ENCODE results near the gene GRIK3.

Gene GRIK3

GRCh38 chr1:36835017-36835695, 199.2 kb downstream of the GRIK3 start (continued):
- no peak for TF ChIP-seq ZNF555 (tag by site-specific recombination; conservative IDR thresholded peaks at IDR 0.05)
- TF ChIP-seq ZFP41 (tag by site-specific recombination; IDR thresholded peaks at IDR 0.05; ENCODE audit: borderline replicate concordance) = no peak
- no peak for TF ChIP-seq ZNF654 (tag by site-specific recombination; IDR thresholded peaks at IDR 0.05; ENCODE audit: low read depth)
- no peak for TF ChIP-seq GLI2 (tag by site-specific recombination; IDR thresholded peaks at IDR 0.05; ENCODE audit: borderline replicate concordance, low read depth)
- no peak for TF ChIP-seq ZNF221 (tag by site-specific recombination; IDR thresholded peaks at IDR 0.05; ENCODE audit: borderline replicate concordance)
- TF ChIP-seq SETDB1 (IDR thresholded peaks at IDR 0.05; ENCODE audit: insufficient read length, low read length) = no peak
- TF ChIP-seq ZNF433 (tag by site-specific recombination; IDR thresholded peaks at IDR 0.05; ENCODE audit: low read depth) = no peak

DNA sequence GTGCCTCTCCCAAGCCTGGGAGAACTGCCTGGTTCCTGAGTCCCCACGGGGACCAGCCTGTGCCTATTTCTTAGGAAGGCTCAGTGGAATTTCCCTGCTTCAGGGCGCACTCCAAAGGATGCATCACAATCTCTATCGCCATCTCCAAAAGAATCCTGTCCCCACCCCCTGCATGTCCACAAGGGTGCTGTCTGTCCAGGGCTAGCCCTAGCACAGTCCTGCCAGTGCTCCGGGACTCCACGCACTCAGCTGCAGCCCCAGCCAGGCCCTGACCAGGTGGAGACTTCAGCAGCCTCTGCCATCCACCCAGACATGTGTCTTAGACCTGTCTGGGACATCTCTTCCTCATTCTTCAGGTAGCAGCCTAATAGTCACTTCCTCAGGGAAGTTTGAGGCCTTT, 199.7 kb downstream of the GRIK3 start:
- no peaks in the 10 kb centered on the region for H3K4me1 ChIP-seq (ENCODE audit: control insufficient read depth, insufficient read depth, low read length)
- no peak overlapping the region for H3K27ac ChIP-seq (ENCODE audit: extremely low read depth, low read depth, low read length)
- CTCF ChIA-PET = no interaction called here
- no peaks in the 10 kb centered on the region for H3K9me3 ChIP-seq (ENCODE audit: control insufficient read depth, insufficient read depth, low read depth, low read length)
- POLR2A ChIA-PET = no interaction called here
- H3K4me3 ChIP-seq (ENCODE audit: low read depth, low read length) = no peak overlapping the region
- H3K36me3 ChIP-seq (ENCODE audit: control insufficient read depth in 2 of 2, insufficient read depth in 1 of 2, low read length in 2 of 2) = no peaks in the 10 kb centered on the region
- no peak for TF ChIP-seq ZNF664 (tag by site-specific recombination; IDR thresholded peaks at IDR 0.05)
- no peak for TF ChIP-seq TRIM28 (IDR thresholded peaks at IDR 0.05; ENCODE audit: borderline replicate concordance, low read length)
- no peak for TF ChIP-seq ZNF311 (tag by site-specific recombination; IDR thresholded peaks at IDR 0.05; ENCODE audit: borderline replicate concordance)
- no peak for TF ChIP-seq ZNF416 (tag by site-specific recombination; IDR thresholded peaks at IDR 0.05)
- TF ChIP-seq, protein P1, sequence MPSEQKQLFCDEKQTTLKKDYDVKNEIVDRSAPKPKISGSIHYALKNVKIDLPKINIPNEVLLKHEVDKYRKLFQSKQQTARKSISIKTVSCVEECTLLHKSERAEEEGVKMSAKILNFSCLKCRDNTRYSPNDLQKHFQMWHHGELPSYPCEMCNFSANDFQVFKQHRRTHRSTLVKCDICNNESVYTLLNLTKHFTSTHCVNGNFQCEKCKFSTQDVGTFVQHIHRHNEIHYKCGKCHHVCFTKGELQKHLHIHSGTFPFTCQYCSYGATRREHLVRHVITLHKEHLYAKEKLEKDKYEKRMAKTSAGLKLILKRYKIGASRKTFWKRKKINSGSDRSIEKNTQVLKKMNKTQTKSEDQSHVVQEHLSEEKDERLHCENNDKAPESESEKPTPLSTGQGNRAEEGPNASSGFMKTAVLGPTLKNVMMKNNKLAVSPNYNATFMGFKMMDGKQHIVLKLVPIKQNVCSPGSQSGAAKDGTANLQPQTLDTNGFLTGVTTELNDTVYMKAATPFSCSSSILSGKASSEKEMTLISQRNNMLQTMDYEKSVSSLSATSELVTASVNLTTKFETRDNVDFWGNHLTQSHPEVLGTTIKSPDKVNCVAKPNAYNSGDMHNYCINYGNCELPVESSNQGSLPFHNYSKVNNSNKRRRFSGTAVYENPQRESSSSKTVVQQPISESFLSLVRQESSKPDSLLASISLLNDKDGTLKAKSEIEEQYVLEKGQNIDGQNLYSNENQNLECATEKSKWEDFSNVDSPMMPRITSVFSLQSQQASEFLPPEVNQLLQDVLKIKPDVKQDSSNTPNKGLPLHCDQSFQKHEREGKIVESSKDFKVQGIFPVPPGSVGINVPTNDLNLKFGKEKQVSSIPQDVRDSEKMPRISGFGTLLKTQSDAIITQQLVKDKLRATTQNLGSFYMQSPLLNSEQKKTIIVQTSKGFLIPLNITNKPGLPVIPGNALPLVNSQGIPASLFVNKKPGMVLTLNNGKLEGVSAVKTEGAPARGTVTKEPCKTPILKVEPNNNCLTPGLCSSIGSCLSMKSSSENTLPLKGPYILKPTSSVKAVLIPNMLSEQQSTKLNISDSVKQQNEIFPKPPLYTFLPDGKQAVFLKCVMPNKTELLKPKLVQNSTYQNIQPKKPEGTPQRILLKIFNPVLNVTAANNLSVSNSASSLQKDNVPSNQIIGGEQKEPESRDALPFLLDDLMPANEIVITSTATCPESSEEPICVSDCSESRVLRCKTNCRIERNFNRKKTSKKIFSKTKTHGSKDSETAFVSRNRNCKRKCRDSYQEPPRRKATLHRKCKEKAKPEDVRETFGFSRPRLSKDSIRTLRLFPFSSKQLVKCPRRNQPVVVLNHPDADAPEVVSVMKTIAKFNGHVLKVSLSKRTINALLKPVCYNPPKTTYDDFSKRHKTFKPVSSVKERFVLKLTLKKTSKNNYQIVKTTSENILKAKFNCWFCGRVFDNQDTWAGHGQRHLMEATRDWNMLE (tag by site-specific recombination; conservative IDR thresholded peaks at IDR 0.05; ENCODE audit: low read depth) = no peak
- TF ChIP-seq, protein P2, sequence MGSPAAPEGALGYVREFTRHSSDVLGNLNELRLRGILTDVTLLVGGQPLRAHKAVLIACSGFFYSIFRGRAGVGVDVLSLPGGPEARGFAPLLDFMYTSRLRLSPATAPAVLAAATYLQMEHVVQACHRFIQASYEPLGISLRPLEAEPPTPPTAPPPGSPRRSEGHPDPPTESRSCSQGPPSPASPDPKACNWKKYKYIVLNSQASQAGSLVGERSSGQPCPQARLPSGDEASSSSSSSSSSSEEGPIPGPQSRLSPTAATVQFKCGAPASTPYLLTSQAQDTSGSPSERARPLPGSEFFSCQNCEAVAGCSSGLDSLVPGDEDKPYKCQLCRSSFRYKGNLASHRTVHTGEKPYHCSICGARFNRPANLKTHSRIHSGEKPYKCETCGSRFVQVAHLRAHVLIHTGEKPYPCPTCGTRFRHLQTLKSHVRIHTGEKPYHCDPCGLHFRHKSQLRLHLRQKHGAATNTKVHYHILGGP (tag by site-specific recombination; IDR thresholded peaks at IDR 0.05) = no peak
- no peak for TF ChIP-seq KLF7 (tag by site-specific recombination; IDR thresholded peaks at IDR 0.05; ENCODE audit: borderline replicate concordance)
- no peak for TF ChIP-seq ZNF514 (tag by site-specific recombination; IDR thresholded peaks at IDR 0.05)
- TF ChIP-seq GFI1B (tag by site-specific recombination; IDR thresholded peaks at IDR 0.05) = no peak
- TF ChIP-seq ZNF146 (tag by site-specific recombination; IDR thresholded peaks at IDR 0.05) = no peak
- no peak for TF ChIP-seq ZNF555 (tag by site-specific recombination; conservative IDR thresholded peaks at IDR 0.05)
- TF ChIP-seq ZNF266 (tag by site-specific recombination; IDR thresholded peaks at IDR 0.05; ENCODE audit: low read depth) = no peak
- no peak for TF ChIP-seq ZNF548 (tag by site-specific recombination; IDR thresholded peaks at IDR 0.05)
